Keratinocyte (primary cell): Measurements from ENCODE around the gene MAGED2. TPM values are rescaled to one million over a fixed set of nuclear protein-coding genes. Genes with fewer than 3 reads are reported as not detected.

Source experiments
- DNase-seq: peaks from one replicate; pipeline ENCODE4 v3.0.0-alpha.2; 2011; ENCODE audit warnings: low read depth, missing footprints, low spot score
- FAIRE-seq: peaks from 2 replicates; lab custom pipeline; 2011; peaks lifted over from hg19 to GRCh38; lab: Jason Lieb, UNC
- H2AFZ ChIP-seq: 2 replicates; pipeline ENCODE4 v1.6.0; 2012; ENCODE audit warnings: low read length, control low read depth, inconsistent platforms; ENCODE audit not compliant: control insufficient read depth
- H3K27ac ChIP-seq: 2 replicates; pipeline ENCODE4 v1.5.1; 2011; ENCODE audit warnings: low read length; ENCODE audit not compliant: control insufficient read depth, insufficient read depth
- H3K27me3 ChIP-seq: 3 replicates; pipeline ENCODE4 v1.6.0; 2011; ENCODE audit warnings: low read length; ENCODE audit not compliant: control insufficient read depth, insufficient read depth; ENCODE audit errors: extremely low read depth
- H3K36me3 ChIP-seq, 2 experiments: 2 replicates in 1 of 2; 3 replicates in 1 of 2; pipeline ENCODE4 v1.5.1; 2011; ENCODE audit warnings: low read length in 2 of 2, mild to moderate bottlenecking in 1 of 2; ENCODE audit not compliant: control insufficient read depth in 2 of 2, insufficient read depth in 2 of 2; ENCODE audit errors: extremely low read depth in 1 of 2
- H3K4me1 ChIP-seq: 3 replicates; pipeline ENCODE4 v1.5.1; 2011; ENCODE audit warnings: low read length; ENCODE audit not compliant: control insufficient read depth, insufficient read depth; ENCODE audit errors: extremely low read depth
- H3K4me2 ChIP-seq: 3 replicates; pipeline ENCODE4 v1.6.0; 2011; ENCODE audit warnings: low read depth, low read length; ENCODE audit not compliant: control insufficient read depth, insufficient read depth; ENCODE audit errors: extremely low read depth
- H3K4me3 ChIP-seq, 3 experiments: fragments of 200-600 bp in 1 of 3; sonication (generic) in 1 of 3; 2 replicates in 2 of 3; 3 replicates in 1 of 3; pipeline ENCODE4 v1.5.1; 2011 to 2016; ENCODE audit warnings: low read length in 3 of 3, mild to moderate bottlenecking in 3 of 3, control low read depth in 2 of 3, inconsistent platforms in 1 of 3, low read depth in 1 of 3, mixed read lengths in 1 of 3, mixed run types in 1 of 3, moderate library complexity in 1 of 3; ENCODE audit not compliant: control insufficient read depth in 2 of 3, insufficient read depth in 2 of 3; ENCODE audit errors: extremely low read depth in 1 of 3
- H3K79me2 ChIP-seq: 2 replicates; pipeline ENCODE4 v1.6.0; 2012; ENCODE audit warnings: low read length; ENCODE audit not compliant: control insufficient read depth, insufficient read depth
- H3K9ac ChIP-seq: 3 replicates; pipeline ENCODE4 v1.6.0; 2011; ENCODE audit warnings: low read length; ENCODE audit not compliant: control insufficient read depth, insufficient read depth; ENCODE audit errors: extremely low read depth
- H3K9me1 ChIP-seq: 3 replicates; pipeline ENCODE4 v1.6.0; 2011; ENCODE audit warnings: low read length; ENCODE audit not compliant: control insufficient read depth, insufficient read depth; ENCODE audit errors: extremely low read depth
- H3K9me3 ChIP-seq: 2 replicates; pipeline ENCODE4 v1.5.1; 2012; ENCODE audit warnings: low read depth, low read length; ENCODE audit not compliant: control insufficient read depth
- H4K20me1 ChIP-seq: 3 replicates; pipeline ENCODE4 v1.6.0; 2011; ENCODE audit warnings: low read length; ENCODE audit not compliant: control insufficient read depth, insufficient read depth; ENCODE audit errors: extremely low read depth
- EZH2 ChIP-seq: IDR thresholded peaks from one replicate; pipeline ENCODE4 v1.6.1; 2012; ENCODE audit warnings: inconsistent platforms, mild to moderate bottlenecking, low read length, moderate library complexity
- dilution Hi-C: fragments of 300-500 bp; cut with MboI; formaldehyde crosslinking; loops from one replicate; pipeline ENCODE4 v1.7.0; 2020; ENCODE audit warnings: low sequenced_read_pairs; ENCODE audit not compliant: extremely low pct_ligation_motif_present
- polyA plus RNA-seq, 5 experiments: library from polyadenylated mRNA; depleted of rRNA in 3 of 5; stranded (reverse) in 3 of 5; stranded (forward) in 1 of 5; unstranded in 1 of 5; fragments of >200 nt; gene quantifications; 1 replicate in 1 of 5; 2 replicates in 3 of 5; 3 replicates in 1 of 5; pipeline versions ENCODE4 v1.2.1 to v1.2.3, GENCODE V29; 2011 to 2012; ENCODE audit warnings: missing spikeins in 2 of 5, low read depth in 1 of 5, low replicate concordance in 1 of 5
- TF ChIP-seq, protein P1 (sequence below), 3 experiments: IDR thresholded peaks in 1 of 3; conservative IDR thresholded peaks in 1 of 3; optimal IDR thresholded peaks in 1 of 3; 2 replicates in 2 of 3; 3 replicates in 1 of 3; pipeline versions ENCODE3 to v1.5.1; 2011; ENCODE audit warnings: low read length in 3 of 3, mild to moderate bottlenecking in 3 of 3, moderate library complexity in 2 of 3, control low read depth in 1 of 3, inconsistent platforms in 1 of 3; ENCODE audit not compliant: insufficient read depth in 2 of 3; ENCODE audit errors: extremely low read depth in 1 of 3

Gene MAGED2
- polyA plus RNA-seq, 1 donor (not counting 4 experiments of a cell fraction or from before 2014, with no cell fraction given), result 77.5 TPM

DNA sequence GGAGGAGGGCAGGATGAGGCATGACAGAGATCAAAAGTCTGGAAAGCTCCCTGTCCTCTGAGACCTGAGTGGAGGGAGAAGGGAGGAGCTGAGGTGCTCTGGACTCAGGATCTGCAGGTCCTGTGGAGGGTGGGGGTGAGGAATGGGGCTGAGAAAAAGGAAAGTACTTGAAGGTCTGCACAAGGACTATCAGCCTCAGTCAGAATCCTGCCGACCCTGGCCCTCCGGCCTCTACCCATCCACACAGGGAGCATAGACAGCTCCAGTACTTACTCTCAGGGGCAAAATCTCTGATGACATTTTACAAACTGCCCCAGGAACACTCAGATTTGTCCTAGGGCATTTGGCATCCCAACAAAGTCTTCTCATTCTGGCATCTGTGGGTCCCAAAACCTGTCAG is 8.5 kb upstream of the MAGED2 start:
- Histone ChIP-seq H3K4me1 (no peaks in the 10 kb centered on the region), H3K79me2 (no peaks in the 10 kb centered on the region), H4K20me1 (no peaks in the 10 kb centered on the region), H3K27ac (no peak overlapping the region), H3K27me3 (peaks cover 6% of the 10 kb centered on the region), H3K4me2 (no peak overlapping the region), H3K9me3 (no peaks in the 10 kb centered on the region), H3K9ac (no peak overlapping the region), H3K4me3 (no peak overlapping the region), H3K9me1 (no peaks in the 10 kb centered on the region), H2AFZ (no peak overlapping the region), H3K36me3 (no peaks in the 10 kb centered on the region)
- FAIRE-seq (no peak), DNase-seq (no peak)
- dilution Hi-C loops, result no loop called here
- TF ChIP-seq, protein P1, sequence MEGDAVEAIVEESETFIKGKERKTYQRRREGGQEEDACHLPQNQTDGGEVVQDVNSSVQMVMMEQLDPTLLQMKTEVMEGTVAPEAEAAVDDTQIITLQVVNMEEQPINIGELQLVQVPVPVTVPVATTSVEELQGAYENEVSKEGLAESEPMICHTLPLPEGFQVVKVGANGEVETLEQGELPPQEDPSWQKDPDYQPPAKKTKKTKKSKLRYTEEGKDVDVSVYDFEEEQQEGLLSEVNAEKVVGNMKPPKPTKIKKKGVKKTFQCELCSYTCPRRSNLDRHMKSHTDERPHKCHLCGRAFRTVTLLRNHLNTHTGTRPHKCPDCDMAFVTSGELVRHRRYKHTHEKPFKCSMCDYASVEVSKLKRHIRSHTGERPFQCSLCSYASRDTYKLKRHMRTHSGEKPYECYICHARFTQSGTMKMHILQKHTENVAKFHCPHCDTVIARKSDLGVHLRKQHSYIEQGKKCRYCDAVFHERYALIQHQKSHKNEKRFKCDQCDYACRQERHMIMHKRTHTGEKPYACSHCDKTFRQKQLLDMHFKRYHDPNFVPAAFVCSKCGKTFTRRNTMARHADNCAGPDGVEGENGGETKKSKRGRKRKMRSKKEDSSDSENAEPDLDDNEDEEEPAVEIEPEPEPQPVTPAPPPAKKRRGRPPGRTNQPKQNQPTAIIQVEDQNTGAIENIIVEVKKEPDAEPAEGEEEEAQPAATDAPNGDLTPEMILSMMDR (optimal IDR thresholded peaks at IDR 0.05 in 1 of 3, IDR thresholded peaks at IDR 0.05 in 1 of 3, conservative IDR thresholded peaks at IDR 0.05 in 1 of 3; ENCODE audit: extremely low read depth in 1 of 3, insufficient read depth in 2 of 3, low read length in 3 of 3), result no peak
- no peak for TF ChIP-seq EZH2

DNA sequence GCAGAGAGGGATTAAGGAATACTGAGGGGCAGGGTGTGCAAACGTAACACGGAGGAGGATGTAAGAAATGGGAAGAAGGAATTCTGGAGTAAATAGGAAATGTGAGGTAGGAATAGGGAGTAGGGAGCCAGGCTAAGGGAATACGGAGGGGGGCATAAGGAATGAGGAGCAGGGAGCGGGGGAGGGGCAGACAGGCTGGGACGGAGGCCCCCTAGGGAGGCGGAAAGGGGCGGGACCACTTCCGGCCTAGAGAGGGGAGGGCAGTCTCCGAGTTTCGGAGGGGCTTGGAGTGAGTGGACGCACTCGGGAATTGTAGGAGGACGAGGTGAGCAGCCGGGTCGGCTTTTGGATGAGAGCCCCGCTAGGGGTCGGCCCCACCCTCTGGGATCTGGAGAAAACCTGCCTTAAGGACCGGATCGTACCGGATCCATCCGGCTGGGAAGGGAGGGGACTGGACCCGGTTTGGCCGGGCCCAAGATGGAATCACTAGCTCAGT is 612 bp downstream of the MAGED2 start:
- no peak for FAIRE-seq
- Histone ChIP-seq H3K27me3 (no peaks in the 10 kb centered on the region), H3K9me3 (no peaks in the 10 kb centered on the region), H3K27ac (peak overlapping the region; percentile 54), H3K36me3 (peaks cover 1 to 6% of the 10 kb centered on the region in 2 experiments), H4K20me1 (no peaks in the 10 kb centered on the region), H3K79me2 (peaks cover 12% of the 10 kb centered on the region), H2AFZ (peak overlapping the region; percentile 85), H3K4me2 (peak overlapping the region; percentile 81), H3K9ac (peak overlapping the region; percentile 78), H3K4me1 (peaks cover 8% of the 10 kb centered on the region), H3K4me3 (peak overlapping the region; percentile 57 to 75 (median 73)), H3K9me1 (no peaks in the 10 kb centered on the region)
- DNase-seq, result no peak
- dilution Hi-C loops, result no loop called here
- no peak for TF ChIP-seq EZH2
- TF ChIP-seq, protein P1 (optimal IDR thresholded peaks at IDR 0.05 in 1 of 3, IDR thresholded peaks at IDR 0.05 in 1 of 3, conservative IDR thresholded peaks at IDR 0.05 in 1 of 3; ENCODE audit: extremely low read depth in 1 of 3, insufficient read depth in 2 of 3, low read length in 3 of 3), result no peak
